HG03039 (cell line): ENCODE data around the gene ACSM5.
"Not testable (repeated sequence)": the region's sequence is repeated elsewhere in the genome, so short reads cannot be mapped to it uniquely, and the experiment has no call there.

Experiments used
- ATAC-seq: cut with Tn5 transposase; IDR thresholded peaks from one replicate; pipeline ENCODE4 v1.9.1; 2021; ENCODE audit warnings: mild to moderate bottlenecking, moderate library complexity; ENCODE audit not compliant: unreplicated experiment

ACSM5 gene

DNA sequence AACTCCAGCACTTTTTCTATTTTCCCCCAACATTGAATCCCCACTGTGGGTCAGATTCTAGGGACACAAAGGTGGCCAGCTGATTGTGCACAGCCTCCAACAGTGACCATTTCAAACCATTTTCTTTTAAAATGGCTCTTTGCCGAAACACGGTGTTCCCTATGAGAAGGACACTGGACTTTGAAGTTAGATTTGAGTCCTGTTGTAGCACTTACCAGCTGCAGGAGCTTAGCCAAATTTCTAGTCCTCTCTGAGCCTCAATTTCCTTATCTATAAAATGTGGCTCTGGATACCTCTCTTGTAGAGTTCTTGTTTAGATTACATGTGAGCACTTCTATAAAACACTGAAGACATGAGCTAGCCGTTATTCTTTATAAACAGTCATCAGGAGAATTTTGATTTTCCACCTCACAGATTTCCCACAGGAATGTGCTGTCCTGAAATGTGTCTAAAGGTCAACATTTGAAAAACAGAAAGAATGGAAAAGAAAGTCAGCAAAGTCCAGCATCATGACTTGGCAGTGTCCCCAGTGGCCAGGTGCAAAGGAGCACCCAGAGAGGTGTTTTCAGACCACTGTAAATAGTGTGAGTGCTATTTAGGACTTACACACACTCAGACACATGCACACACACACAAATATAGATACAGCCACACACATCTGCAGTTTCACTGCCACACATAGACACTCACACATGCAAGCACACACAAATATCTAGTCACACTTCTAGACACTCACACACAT, 37.5 kb downstream of the ACSM5 start:
- not testable (repeated sequence) for ATAC-seq

DNA sequence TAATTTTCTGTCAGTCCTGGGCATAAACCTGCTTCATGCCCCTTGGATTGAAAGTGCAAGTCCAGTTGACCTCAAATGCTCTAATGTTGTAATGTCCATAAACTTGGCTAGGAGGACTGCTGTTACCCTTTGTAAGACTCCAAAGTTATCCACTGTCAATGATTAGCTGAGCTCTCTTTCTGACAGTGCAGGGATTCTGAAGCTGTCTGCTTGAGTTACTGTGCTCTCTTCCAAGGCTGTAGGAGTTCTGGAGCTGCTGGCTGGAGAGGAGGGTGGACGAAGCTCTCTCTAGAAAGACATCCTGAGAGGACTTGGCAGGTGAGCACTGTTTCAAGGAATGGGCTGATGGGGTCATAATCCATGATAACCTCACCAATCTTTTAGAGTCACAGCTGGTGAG, 42.0 kb downstream of the ACSM5 start, which contains the start of gene ACSM2A:
Gene ACSM2A, plus strand, starts transcription at position 158 of the 400 bp plus-strand sequence. CDS start 8,594 bp downstream, outside the sequence.
- not testable (repeated sequence) for ATAC-seq

DNA sequence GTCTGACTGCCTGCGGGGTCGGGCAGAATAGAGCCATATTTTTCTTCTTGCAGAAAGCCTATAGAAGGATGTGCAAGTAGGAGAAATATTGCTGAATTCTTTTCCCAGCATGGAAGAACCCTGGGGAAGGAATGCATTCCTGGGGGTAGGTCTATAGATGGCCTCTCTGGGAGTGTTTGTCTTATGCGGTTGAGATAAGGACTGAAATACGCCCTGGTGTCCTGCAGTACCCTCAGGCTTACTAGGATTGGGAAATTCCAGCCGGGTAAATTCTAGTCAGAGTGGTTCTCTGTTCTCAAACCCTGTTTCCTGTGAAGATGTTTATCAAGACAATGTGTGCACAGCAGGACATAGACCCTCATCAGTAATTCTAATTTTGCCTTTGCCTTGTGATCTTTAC, 44.3 kb downstream of the ACSM5 start:
- ATAC-seq, result not testable (repeated sequence)

DNA sequence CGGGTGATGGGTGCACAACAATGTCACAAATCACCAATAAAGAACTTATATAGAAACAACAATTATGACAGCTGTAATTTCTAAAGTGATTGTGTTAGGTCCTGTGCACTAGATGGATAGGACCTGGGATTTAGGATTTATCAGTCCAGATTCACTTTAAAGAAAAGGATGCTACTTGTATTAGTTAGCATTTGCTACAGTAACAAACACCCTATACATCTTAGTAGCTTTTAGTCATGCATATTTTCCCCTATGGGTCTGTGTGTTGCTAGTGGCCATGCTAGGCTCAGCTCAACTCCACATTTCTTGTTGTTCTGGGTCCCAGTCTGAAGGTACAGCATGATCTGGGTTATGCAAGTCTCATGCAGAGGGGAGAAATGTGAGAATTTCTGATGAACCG, 49.9 kb downstream of the ACSM5 start:
- ATAC-seq, result not testable (repeated sequence)

DNA sequence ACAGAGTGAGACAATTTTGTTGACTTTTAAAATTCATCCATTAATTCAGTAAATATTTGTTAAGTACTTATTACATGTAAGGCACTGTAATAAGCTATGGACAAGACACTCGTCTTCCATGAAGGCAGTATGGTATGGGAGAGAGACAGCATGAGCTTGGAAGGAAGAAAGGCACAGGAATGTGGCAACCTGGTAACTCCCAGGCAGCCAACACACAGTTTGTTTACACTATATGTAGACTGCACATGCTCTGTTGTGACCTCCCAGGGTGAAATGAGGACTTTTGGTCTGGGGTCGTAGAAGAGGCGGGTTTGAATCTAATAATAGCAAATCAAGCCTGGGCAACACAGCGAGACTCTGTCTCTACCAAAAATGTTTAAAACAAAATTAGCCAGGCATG, 51.0 kb downstream of the ACSM5 start:
- not testable (repeated sequence) for ATAC-seq

DNA sequence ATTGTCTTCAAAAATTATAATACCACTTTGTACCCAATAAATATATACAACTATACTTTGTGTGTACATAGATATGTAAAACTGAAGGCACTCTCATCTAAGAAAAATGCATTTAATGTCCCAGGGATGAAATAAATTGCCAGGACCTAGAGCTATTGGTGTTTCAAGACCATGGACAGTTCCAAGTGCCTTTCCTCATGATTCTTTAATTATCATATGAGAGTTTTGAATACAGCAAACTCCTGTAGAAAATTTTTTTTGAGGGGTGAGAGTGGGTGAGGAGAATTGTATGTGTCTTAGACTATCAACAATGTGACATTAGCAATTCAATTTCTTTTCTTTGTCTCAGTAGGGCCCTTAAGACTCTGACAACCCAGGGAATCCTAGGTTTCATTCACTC, 59.6 kb downstream of the ACSM5 start:
- ATAC-seq, result not testable (repeated sequence)

DNA sequence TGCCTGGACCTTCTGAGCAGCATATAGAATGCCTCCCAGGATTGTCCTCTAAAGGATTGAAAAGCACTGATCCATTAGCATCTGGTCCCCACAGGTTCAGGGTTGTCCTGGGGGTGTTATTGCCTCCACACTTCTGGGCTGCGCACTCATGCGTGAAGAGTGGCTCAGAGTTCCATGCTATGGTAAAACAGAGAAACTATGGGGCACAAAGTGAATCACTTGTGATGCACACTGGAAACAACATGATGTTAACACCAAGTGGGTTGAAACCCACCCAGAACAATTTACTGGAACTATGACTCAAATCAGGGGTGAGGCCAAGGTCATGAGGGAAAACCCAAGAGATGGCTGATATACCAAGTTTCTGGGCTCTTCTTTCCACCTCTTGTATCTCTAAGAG, 60.6 kb downstream of the ACSM5 start:
- not testable (repeated sequence) for ATAC-seq

DNA sequence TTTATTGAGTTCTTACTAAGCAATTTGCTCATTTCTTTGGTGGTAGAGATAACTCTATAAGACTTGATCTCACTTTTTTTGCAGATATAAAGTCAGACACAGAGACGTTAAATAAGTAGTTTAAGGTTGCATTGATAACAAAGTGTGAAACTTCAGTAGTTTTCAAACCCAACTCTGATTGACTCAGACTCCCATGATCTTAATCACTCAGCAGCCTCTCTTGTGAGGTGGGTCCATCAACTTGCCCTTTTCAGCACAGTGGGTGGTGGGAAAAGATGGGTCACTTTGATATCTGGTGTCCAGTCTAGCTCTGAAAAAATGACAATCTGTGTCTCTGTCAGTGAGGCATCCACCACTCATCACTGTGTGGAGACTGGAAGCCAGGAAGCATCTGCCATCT, 61.4 kb downstream of the ACSM5 start:
- not testable (repeated sequence) for ATAC-seq

DNA sequence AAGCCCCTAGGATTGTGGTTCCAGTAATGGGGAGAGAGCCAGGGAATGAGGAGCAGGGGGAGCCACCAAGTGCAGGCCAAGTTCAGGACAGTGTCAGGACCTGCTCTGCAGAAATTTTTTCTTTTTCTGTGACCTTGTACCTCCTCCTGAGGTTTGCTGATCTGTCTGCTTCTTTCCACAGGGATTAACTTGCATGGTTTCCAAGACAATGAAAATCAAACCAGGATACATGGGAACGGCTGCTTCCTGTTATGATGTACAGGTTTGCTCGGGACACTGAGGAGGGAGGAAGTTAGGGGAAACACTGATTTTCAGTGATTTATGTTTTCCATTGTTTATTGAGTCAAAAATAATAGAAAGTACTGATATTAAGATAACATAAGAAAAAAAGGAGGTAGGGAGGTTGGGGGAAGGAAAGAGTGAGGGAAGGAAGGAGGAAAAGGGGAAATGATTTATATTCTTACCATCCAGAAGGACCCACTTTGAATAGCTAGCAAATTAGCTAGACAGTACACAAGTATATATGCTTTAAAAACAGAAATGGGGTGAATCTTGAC, 67.9 kb downstream of the ACSM5 start:
- ATAC-seq, result not testable (repeated sequence)

DNA sequence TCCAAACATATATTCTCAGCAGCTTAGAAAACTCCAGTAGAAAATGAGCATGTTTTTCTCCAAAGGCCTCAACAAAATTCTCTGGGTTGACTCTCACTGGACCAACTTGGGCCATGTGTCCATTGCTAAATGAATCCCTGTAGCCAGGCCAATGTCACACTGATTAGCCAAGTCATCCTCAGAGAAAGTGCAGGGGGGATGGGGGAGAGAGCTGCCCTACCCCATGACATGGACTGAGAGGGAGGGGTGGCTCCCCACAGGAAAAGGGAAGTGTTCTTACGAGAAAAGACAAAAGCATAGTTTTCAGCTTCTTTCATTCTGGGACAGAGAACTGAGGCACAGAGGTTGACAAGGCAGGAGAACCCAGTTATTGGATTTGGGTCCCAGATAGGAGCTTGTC, 74.7 kb downstream of the ACSM5 start:
- not testable (repeated sequence) for ATAC-seq

DNA sequence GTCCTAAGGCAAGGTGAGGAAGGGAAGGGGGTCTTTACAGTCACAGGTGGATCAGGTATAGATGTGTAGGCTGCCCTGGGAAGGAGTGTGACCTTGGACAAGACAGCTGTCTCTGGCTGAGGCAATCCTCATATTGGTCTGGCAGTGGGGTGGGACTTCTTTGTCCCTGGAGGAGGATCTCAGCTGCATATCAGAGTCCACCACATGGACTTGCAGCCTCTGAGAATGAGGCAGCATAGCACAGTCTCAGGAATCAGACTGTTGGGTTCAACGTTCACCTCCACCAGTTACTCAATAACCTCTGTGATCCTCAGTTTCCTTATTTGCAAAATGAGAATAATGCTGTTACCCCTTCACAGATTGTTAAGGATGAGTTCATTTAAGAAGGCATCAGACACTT, 75.4 kb downstream of the ACSM5 start:
- no peak for ATAC-seq

DNA sequence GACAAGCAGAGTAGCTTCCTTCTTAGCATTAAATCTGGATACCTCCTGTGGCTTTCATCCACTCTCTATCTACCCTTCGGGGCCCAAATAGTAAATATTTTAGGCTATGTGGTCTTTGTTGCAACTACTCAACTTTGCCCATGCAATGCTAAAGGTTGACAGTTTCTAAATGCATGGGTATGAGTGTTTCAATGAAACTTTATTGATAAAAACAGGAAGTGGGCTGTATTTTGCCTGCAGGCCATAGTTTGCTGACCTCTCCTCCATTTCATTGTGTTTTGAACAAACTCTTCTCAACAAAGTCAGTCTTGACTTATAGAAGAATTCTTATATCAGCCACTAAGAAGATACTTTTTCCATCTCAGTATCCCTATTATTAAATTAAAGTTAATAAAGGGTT, 76.1 kb downstream of the ACSM5 start:
- no peak for ATAC-seq
